Peyer's patch (tissue), 4 donors: Measurements from ENCODE around the gene SPRED2. TPM values are rescaled to one million over a fixed set of nuclear protein-coding genes. Genes with fewer than 3 reads are reported as not detected.

Experiments
- DNase-seq, 3 donors: peaks; one replicate each; pipeline ENCODE4 v3.0.0-alpha.2; 2017 to 2019
- H3K27ac ChIP-seq, 4 donors: fragments of 200-600 bp; sonication (generic); one replicate each; pipeline ENCODE4 v1.5.1; 2016 to 2019
- H3K27me3 ChIP-seq, 2 donors: fragments of 200-600 bp; sonication (generic); one replicate each; pipeline ENCODE4 v1.5.1; 2019
- H3K36me3 ChIP-seq, 3 donors: fragments of 200-600 bp; sonication (generic); one replicate each; pipeline ENCODE4 v1.5.1; 2016 to 2019
- H3K4me1 ChIP-seq, 4 donors: fragments of 200-600 bp; sonication (generic); one replicate each; pipeline ENCODE4 v1.5.1; 2016 to 2019
- H3K4me3 ChIP-seq, 4 donors: fragments of 200-600 bp; sonication (generic); 1 replicate in 3 of 4; 2 replicates in 1 of 4; pipeline ENCODE4 v1.5.1; 2016 to 2019; ENCODE audit warnings: mild to moderate bottlenecking in 1 of 4
- H3K9me3 ChIP-seq, 4 donors: fragments of 200-600 bp; sonication (generic); one replicate each; pipeline ENCODE4 v1.5.1; 2016 to 2019; ENCODE audit warnings: mild to moderate bottlenecking in 1 of 4
- POLR2A ChIP-seq, 2 donors: fragments of 450-650 bp; IDR thresholded peaks; one replicate each; pipeline ENCODE4 v1.5.1; 2017; ENCODE audit warnings: antibody characterized with exemption in 2 of 2, mild to moderate bottlenecking in 2 of 2, moderate library complexity in 2 of 2
- total RNA-seq, 4 donors: library from RNA; depleted of rRNA; stranded (reverse); fragments of >200 nt; gene quantifications; one replicate each; pipeline ENCODE4 v1.1.0, GENCODE V29; 2016
- TF ChIP-seq, protein P1 (sequence below), 6 experiments: fragments of 450-650 bp in 4 of 6; fragments of 200-600 bp in 2 of 6; sonication (generic) in 1 of 6; IDR thresholded peaks; one replicate each; pipeline ENCODE4 v1.5.1; 2017 to 2019; ENCODE audit warnings: antibody characterized with exemption in 6 of 6, mild to moderate bottlenecking in 3 of 6, moderate library complexity in 1 of 6

SPRED2 gene
- total RNA-seq, 4 donors from 2014 or later = 14.9 to 26.9 (median 23.0) TPM

DNA sequence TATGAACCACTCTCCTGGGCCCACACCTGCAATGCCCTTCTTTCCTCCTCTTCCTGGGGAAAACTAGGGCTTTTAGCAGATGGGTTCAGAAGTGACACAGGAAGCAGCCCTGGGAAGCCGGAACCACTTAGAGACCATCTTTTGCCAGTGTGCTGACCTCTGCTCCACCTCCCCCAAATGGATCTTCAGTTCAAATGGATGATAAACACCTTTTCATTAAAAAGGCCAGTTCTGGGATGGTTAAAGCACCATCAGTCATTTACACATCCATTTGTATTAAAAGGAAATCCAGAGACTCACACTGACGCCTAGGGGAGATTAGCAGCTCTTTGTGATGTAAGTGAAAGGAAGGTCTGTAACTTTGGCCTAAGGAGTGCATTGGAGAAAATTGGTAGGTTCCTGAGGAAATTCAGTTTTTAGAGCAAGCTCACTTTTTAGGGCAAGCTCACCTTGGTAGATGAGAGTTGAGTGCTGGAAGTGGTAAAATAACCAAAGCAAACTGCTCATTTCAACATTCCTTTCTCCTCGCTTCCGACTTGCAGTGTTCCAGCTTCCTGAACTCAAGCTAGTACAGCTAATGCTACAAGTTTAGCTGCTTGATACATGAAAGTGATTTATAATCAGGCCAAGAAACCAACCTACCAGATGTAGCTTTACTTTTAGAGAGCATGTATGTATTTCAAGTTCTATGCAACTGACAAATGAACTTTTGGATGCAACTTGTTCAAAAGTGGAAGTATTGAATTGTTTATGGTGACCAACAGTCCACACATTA lies 157.1 kb downstream of the SPRED2 start:
- Histone ChIP-seq H3K4me1 (peaks cover 0 to 5% (median 0%) of the 10 kb centered on the region in 4 donors), H3K27ac (no peak overlapping the region), H3K36me3 (peaks cover 0 to 30% (median 0%) of the 10 kb centered on the region in 3 donors), H3K4me3 (no peak overlapping the region), H3K27me3 (no peaks in the 10 kb centered on the region), H3K9me3 (no peaks in the 10 kb centered on the region)
- TF ChIP-seq, protein P1, sequence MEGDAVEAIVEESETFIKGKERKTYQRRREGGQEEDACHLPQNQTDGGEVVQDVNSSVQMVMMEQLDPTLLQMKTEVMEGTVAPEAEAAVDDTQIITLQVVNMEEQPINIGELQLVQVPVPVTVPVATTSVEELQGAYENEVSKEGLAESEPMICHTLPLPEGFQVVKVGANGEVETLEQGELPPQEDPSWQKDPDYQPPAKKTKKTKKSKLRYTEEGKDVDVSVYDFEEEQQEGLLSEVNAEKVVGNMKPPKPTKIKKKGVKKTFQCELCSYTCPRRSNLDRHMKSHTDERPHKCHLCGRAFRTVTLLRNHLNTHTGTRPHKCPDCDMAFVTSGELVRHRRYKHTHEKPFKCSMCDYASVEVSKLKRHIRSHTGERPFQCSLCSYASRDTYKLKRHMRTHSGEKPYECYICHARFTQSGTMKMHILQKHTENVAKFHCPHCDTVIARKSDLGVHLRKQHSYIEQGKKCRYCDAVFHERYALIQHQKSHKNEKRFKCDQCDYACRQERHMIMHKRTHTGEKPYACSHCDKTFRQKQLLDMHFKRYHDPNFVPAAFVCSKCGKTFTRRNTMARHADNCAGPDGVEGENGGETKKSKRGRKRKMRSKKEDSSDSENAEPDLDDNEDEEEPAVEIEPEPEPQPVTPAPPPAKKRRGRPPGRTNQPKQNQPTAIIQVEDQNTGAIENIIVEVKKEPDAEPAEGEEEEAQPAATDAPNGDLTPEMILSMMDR (IDR thresholded peaks at IDR 0.05) = no peak
- no peak for TF ChIP-seq POLR2A (IDR thresholded peaks at IDR 0.05)
- DNase-seq = no peak

DNA sequence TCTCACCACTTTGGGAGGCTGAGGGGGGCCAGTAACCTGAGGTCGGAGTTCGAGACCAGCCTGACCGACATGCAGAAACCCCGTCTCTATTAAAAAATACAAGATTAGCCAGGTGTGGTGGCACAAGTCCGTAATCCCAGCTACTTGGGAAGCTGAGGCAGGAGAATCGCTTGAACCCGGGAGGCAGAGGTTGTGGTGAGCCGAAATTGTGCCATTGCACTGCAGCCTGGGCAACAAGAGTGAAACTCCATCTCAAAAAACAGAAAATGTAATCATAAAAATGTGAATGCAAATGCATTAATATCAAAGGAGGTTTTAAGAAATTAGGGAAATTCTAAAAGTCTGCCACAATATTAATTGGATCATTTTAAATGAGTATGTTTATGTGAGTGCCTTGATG lies 159.1 kb downstream of the SPRED2 start:
- H3K36me3 ChIP-seq = peaks cover 0 to 39% (median 0%) of the 10 kb centered on the region in 3 donors
- H3K4me1 ChIP-seq = no peaks in the 10 kb centered on the region
- H3K9me3 ChIP-seq = no peaks in the 10 kb centered on the region
- no peak overlapping the region for H3K27ac ChIP-seq
- no peak for DNase-seq
- no peaks in the 10 kb centered on the region for H3K27me3 ChIP-seq
- TF ChIP-seq, protein P1 (IDR thresholded peaks at IDR 0.05) = no peak
- no peak for TF ChIP-seq POLR2A (IDR thresholded peaks at IDR 0.05)
- no peak overlapping the region for H3K4me3 ChIP-seq

DNA sequence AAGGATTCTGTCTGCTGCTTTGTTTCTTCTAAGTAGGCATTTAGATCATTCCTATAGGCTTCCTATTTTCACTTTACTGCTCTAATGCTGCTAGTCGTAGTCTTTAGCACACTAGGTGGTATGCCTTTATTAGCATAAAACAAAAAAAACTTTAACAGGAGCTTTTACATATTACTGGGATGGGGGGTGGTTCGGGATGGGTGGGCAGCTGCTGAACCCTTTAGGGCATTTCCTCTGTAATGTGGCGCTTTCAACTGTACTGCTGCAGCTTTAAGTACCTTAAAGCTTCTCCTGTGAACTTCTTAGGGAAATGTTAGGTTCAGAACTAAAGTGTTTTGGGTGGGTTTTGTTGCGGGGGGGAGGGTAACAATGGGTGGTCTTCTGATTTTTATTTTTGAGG lies 163.4 kb downstream of the SPRED2 start:
- peaks cover 0 to 67% (median 0%) of the 10 kb centered on the region in 3 donors for H3K36me3 ChIP-seq
- no peaks in the 10 kb centered on the region for H3K4me1 ChIP-seq
- no peak overlapping the region for H3K4me3 ChIP-seq

DNA sequence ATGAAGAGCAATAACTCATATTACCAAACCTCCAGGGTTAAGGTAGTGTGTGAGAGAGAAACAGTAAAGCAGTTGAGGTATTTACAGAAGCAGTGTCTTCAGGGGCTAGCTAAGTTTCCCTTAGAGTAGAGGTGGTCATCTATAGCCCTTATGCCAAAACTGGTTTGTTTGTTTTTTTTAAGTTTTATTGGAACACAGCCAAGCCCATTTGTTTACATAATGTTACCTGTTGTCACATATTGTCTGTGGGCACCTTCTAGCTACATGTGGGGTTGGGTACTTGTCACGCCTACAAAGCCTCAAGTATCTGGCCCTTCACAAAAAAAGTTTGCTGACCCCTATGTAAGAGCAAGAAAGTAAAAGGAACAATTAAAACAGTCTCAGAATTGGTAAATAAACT lies 165.4 kb downstream of the SPRED2 start:
- H3K27me3 ChIP-seq = no peaks in the 10 kb centered on the region
- H3K4me1 ChIP-seq = no peaks in the 10 kb centered on the region
- no peak for DNase-seq
- no peaks in the 10 kb centered on the region for H3K9me3 ChIP-seq
- H3K27ac ChIP-seq = no peak overlapping the region
- peaks cover 0 to 57% (median 0%) of the 10 kb centered on the region in 3 donors for H3K36me3 ChIP-seq
- H3K4me3 ChIP-seq = no peak overlapping the region
- TF ChIP-seq, protein P1 (IDR thresholded peaks at IDR 0.05) = no peak
- TF ChIP-seq POLR2A (IDR thresholded peaks at IDR 0.05) = no peak

More for the DNA sequence above, 163.4 kb downstream of the SPRED2 start:
- no peak for DNase-seq
- Histone ChIP-seq H3K27ac (no peak overlapping the region), H3K9me3 (no peaks in the 10 kb centered on the region), H3K27me3 (no peaks in the 10 kb centered on the region)
- TF ChIP-seq, protein P1 (IDR thresholded peaks at IDR 0.05) = no peak
- TF ChIP-seq POLR2A (IDR thresholded peaks at IDR 0.05) = no peak

DNA sequence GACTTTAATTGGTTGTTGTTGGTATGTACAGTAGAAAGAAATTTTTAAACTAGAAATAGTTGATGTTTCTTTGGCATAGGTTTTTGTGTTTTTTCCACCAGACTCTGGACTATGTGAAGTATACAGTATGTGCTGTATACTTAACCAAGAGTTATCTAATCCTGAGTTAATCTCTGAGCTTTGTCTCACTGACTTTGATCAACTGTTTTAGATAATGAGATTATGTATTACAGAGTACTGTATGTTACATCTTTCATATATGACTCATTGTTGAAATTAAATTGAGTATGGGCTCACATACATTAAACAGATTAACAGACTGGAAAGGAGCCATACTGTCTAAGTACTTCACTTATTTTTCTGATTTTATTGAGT lies 166.7 kb downstream of the SPRED2 start:
- Histone ChIP-seq H3K27me3 (no peaks in the 10 kb centered on the region), H3K36me3 (peaks cover 0 to 59% (median 0%) of the 10 kb centered on the region in 3 donors), H3K4me3 (no peak overlapping the region), H3K27ac (no peak overlapping the region), H3K9me3 (no peaks in the 10 kb centered on the region), H3K4me1 (no peaks in the 10 kb centered on the region)
- TF ChIP-seq POLR2A (IDR thresholded peaks at IDR 0.05) = no peak
- TF ChIP-seq, protein P1 (IDR thresholded peaks at IDR 0.05) = no peak
- no peak for DNase-seq
